Stimulated activated CD8-positive, alpha-beta memory T cell treated with anti-CD3 and anti-CD28 coated beads, Interleukin-15, amount 100 ng/mL, for 24 hours (primary cell): Measurements from ENCODE around the gene NDUFB10.
"Not testable (repeated sequence)": the region's sequence is repeated elsewhere in the genome, so short reads cannot be mapped to it uniquely, and the experiment has no call there.

Experiments used
- DNase-seq: peaks from one replicate; pipeline ENCODE4 v3.0.0-alpha.2; 2020; ENCODE audit warnings: low read depth

The NDUFB10 gene

DNA sequence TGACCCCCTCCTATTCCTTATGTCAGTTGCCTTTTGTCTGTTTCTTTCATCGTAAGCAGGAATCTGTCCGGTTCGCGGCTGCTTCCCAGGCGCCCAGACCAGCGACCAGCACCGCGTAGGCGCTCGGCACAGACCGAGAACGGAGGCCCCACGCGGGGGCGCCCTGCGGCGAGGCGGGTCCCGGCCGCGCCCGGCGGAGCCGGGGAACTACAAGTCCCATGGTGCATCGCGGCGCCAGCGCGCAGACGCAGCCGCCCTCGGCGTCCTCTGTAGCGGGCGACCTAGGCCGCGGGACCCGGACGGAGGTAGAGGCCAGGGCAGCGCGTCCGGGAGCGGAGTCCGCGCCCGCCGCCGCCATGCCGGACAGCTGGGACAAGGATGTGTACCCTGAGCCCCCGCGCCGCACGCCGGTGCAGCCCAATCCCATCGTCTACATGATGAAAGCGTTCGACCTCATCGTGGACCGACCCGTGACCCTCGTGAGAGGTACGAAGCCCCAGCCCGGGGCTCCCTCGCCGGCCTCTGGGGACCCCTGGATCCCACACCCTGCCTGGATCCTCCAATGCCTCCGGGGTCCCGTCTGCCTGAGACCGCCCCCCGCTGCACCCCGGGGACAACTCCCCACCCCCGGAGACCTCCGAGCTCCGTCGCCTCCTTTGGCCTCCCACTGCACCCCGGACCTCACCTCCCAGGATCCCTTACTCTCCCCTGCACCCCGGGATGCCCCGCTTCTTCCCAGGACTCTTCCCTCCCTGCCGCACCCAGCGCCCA, at the start of gene NDUFB10:
NDUFB10 (plus strand) TSS at position 270 of the 771 bp plus-strand sequence; CDS start at position 357, 87 bp downstream.
- DNase-seq, result peak; percentile 89

DNA sequence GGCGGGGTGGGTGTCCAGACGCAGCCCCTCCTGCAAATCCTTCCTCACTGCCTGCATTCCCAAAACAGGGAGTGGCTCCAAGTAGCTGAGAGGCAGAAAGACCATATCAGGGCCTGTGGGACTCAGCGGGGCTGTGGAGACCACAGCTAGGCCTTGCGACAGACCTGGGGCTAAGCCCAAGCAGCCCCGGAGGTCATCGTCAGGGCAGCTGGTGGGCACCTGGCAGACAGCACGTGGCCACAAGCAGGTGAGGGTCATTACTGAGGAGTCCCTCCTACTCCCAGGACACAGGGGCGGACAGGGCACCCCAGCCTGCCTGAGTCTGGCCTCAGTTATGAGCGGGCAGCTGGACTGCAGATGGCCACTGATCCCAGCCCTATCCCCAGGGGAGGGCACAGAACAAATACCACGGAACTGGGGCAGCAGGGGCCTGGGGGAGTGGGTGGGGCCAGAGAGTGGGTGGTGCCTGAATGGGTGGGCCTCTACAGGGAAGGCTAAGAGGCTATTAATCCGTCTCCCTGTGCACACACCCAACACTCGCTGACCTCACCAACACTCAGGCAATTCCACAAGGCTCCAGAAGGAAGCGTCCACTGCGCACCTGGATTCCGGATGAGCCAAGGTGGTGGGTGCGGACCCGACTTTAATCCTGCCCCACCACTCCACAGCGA, 49.6 kb upstream of the NDUFB10 start:
- DNase-seq, result no peak

DNA sequence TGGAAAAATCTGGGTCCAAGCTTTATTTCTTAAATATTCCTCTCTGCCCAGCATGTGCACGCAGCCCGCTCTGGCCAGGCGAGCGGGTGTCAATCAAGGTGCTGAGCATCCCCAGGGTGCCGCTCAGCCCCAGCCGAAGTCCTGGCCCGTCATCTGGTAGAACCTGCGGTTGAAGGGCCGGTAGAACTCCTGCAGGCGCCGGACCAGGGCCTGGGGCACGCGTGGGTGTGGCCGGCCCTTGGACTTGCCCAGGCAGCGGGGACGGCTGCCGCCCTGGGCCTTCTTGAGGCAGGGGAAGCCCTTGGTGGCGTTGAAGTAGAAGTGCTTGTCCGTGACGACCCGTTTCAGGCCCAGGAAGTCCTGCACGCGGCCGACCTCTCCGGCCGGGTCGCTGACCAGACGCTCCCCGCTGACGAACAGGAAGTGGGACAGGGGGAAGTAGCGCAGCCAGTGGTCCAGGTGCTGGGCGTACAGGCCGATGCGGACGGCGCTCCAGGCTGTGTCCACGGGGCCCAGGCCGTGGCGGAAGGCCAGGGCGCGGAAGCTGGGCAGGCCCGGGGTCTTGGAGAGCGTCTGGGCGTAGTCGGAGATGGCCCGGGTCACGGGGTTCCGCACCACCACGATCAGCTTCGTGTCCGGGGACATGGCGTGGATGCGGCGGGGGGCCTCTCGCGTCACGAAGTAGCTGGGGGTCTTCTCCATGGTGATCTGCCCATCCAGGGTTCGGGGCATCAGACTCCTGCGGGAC, 47.7 kb upstream of the NDUFB10 start:
- DNase-seq, result no peak

DNA sequence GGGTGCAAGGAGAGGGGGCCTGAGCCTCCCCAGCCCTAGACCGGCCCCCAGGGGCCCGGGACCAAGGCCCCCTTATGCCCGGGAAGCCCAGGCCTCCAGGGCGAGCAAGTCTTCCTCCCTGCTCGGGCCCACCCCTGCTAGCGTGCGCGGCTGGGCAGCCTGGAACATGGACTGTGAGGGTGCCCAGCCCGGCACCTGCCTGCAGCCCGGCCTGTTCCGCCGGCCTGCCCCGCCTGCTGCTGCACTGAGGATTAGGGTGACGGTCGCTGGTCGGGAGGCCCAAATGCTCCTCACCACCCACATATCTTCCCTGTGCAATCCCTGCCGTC, 47.2 kb upstream of the NDUFB10 start:
- DNase-seq, result no peak

DNA sequence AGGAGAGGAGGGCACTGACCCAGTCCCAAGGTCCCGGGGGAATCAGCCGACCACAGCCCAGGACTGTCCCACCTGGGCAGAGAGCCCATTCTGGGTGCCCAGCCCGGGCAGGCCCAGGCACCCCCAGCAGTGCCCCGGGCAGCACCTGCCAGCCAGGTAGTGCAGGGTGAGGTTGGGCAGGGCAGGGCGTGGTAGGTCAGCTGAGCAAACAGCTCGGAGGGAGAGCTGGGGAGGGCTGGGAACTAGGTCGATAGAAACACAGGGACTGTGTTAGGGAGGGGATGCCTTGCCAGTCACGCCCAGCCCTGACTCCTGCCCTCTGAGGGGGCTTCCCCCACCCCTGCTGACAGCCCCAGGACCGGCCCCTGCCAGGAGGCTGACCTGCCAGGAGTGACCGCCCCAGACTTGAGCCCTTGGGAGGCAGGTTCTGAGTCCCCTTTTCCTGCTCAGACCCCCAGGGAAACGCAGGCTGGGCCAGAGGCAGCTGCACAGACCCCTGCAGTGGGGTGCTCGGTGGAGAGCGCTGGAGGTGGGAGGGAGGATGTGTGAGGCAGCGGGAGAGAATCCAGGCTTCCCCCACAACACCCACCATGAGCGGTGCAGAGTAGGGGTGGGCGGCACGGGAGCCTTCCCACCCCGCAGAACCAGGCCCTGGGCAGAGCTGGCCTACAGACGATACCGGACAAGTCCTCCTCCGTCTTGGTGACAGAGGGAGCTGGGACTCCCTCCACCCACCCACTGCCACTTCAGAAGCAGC, 45.8 kb upstream of the NDUFB10 start:
- no peak for DNase-seq

DNA sequence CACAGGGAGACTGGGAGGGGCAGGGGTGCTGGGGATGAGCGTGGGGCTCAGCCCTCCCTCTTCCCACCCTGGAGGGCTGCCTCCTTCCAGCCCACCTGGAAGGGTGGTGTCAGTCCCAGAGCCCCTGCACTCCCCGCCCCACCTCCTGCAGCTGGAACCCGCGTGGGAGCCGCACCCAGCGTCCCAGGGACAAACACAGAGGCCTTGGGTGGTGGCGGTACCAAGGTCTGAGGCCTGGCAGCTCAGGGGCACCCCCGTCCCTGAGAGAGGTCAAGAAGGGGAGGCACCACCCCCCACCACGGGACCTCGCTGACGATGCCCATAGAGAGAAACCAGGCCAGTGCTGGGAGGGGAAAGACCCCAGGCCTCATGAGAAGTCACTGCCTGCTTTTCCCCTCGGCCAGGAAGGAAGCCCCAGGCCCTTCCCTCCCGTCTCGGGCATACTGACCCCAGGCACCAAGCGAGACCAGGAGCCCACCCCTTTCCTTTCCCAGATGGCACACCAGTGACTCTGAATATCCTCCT, 45.2 kb upstream of the NDUFB10 start:
- DNase-seq, result no peak

DNA sequence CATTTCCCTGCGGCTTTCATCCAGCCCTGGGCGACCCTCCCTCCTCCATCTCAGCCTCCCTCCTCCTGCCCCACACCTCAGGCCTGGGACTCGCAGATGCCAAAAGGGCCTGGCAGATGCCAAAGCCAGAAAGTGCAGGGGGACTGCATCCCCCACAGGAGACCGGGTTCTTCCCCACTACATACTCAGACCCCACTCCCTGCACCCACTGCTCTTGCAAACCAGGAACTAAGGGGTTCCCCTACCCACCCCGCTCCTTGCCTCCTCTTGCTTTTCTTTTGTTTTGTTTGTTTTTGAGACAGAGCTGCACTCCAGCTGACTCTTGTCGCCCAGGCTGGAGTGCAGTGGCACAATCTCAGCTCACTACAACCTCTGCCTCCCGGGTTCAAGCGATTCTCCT, 44.4 kb upstream of the NDUFB10 start:
- no peak for DNase-seq

DNA sequence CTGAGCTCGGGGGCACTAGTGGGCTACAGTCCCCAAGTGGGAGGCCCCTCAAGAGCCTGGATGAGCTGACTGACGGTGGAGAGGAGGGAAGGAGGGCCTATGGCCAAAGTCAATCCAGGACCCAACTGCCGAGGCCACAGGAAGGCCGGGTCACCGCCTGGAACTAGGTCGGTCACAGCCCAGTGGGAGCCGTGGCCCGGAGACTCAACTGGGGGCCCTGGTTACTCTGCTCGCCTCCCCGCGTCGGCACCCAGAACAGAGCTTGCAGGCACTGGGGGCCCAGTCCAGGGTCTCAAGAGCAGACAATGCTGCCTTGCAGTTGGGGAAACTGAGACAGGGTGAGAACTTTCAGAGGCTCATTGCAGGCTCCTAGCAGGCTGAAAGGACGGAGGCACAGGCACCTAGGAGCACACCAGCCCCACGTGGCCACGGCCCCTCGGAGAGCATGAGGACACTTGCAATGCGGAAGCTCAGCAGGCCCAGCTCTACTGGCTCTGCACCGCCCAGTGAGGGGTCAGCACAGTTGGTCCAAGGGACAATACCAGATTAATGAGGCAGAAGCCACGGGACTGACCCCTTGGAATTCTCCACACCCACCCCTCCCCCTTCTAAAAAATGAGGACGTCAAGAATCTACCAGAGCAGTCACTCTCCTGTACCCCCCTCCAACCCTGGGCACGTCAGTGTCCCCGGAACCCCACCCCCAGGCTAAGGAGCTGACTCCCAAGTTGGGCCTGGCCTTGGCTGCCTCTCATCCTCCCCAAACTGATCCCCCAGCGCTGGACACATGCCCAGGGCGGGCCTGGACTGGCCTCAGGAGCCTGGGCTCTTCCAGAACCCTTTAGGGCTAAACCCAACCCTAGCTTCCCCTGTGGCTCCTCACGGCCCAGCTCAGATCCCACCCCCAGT, 43.4 kb upstream of the NDUFB10 start:
- DNase-seq, result no peak

DNA sequence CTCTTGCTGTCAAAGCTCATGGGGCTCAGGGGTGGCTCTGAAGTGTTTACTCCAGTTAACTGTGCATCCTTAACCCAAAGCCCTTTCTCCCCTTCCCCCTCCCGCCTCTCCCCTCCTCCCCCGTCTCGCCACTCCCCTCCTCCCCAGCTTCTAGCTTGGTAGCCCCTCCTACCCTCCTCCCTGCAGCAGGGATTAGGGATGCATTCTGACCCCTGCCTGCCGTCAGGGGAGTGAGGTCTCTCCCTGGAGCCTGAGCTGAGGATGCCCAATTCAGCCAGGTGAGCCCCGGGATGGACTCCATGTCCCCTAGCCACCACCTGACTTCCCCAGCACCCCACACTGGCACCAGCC, 42.7 kb upstream of the NDUFB10 start:
- no peak for DNase-seq

DNA sequence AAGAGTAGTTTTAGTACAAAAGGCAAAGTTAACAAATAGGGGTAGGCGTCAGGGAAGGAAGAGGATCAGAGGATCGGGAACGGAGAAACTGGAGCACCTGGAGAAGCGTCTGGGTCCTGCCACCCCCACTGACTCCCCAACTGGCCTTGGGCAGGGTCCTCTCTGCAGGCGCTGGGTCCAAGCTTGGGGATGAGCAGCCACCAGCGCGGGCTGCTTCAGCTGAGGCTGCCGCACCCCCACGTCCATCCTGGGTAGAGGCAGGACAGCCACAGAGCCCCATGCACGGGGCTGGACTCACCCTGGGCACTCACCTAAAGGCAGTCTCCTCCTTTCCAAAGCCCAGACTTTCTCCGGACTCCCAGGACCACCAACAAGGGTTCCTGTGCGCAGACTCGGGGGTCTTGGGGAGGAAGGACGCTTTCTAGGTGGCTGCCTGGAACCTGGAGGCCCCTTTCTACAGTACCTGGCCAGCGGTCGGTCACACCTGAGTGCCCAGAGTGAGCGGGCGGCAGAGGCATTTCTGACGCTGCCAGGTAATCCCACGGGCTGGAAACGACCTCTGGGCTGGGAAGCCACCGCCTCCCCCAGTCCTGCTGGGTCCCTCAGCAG, 42.2 kb upstream of the NDUFB10 start:
- DNase-seq, result no peak

DNA sequence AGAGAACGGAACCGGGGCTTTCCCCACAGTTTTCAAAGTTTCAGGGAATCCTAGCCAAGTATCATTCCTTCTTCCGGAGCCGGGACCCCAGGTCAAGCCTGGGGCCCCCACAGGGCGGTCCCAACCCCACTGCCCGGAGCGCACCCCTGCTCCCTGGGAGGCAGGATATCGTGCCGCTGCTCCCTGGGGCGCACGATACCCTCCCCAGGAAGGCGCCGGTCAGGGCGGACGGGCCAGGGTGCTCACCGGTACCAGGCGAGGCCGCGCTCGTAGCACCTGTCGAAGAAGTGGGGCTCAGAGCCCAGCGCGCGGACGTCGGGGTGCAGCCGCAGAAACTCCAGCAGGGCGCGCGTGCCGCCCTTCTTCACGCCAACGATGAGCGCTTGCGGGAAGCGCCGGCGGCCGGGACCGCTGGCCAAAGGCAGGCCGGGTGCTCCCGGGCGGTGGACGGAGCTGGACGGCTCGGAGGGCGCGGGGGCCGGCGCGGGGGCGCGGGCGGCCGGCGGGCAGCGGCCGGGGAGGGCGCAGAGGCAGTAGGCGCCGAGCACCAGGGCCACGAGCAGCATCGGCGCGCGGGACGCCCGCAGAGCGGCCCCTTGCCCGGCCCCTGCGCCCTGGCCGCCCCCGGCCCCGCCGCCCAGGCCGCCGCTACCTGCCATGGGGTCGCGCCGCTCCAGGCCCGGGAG, 41.5 kb upstream of the NDUFB10 start:
- DNase-seq, result no peak

DNA sequence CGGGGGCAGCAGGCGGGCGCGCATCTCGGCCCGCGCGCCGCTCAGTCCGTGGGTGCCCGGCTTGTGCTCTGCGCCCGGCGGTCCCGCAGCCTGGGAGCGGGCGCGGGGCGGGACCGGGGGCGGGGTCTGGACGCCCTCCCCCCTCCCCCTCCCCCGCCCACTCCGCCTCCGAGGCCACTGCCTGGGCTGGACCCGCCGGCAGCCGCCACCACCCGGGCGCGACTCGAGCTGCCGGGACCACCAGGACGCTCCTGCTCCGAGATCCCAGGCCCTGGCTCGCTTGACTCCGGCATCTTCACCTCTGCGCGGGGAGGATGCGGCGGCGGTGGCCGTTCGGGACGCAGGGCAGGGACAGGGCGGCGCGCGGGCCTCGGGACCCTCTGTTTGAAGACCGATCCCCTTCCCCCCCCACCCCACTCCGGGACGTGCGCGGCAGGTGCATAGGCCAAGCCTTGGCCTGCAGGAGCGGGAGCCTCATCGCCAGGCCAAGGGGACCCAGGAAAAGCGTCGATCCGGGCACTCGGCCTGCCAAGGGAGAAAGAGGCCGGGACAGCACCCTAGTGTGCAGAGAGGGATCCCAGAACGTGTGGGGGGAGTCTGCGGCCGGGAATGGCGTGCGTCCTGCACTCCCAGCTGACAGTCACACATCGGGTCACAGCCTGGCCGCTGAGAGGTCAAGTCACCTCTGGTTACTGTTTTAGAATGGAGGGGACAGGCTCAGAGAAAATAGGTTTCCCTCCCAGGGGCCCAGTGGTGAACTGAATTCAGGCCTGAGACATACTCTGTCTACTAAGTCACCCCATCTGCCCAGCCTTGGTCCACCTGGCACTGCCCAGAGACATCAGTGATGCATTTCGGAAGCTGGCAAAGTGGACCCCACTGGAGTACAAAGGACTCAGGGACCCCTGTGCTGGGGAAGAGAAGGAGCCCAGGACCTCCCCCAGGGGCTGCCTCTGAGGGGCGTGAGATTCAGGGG, 40.7 kb upstream of the NDUFB10 start, which contains the start of gene HS3ST6:
HS3ST6 (minus strand) TSS at position 65 of the 976 bp plus-strand sequence. CDS start 92 bp downstream, outside the sequence.
- no peak for DNase-seq

DNA sequence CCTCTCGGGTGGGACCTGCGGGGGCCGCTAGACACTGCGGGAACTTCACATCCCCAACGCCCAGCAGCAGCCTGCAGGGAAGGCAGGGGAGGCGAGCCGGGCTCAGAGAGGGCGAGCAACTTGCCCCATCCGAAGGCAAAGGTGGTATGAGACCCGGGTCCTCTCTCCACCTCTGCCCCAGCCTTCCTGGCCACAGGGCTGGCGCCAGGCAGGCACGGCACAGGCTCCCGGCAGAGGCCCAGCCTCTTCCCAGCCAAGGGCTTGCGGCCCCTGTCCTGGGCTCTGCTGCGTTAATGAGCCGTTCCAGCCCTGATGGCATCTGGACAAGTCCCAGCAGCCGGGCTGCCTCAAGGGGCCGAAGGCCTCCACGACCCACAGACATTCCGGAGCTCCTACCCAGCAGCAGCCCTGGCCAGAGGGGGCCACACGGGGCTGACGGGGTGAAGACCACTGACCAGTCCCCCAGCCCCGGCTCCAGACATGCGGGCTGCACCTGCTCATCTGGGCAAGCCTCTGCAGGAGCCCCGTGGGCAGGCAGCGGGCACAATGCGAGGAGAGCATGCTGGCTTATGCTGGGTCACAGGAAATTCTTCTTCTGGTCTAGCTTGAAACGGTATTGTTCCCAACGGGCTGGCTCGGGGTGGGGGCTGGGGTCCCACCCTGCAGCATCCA, 39.9 kb upstream of the NDUFB10 start:
- no peak for DNase-seq

DNA sequence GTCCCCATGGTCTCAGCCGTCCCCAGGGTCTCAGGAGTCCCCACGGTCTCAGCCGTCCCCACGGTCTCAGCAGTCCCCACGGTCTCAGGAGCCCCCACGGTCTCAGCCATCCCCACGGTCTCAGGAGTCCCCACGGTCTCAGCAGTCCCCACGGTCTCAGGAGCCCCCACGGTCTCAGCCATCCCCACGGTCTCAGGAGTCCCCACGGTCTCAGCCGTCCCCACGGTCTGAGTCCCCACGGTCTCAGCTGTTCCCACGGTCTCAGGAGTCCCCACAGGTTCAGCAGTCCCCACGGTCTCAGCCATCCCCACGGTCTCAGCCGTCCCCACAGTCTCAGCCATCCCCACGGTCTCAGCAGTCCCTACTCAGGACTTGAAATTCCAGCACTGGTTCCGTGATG, 39.2 kb upstream of the NDUFB10 start:
- DNase-seq, result not testable (repeated sequence)

DNA sequence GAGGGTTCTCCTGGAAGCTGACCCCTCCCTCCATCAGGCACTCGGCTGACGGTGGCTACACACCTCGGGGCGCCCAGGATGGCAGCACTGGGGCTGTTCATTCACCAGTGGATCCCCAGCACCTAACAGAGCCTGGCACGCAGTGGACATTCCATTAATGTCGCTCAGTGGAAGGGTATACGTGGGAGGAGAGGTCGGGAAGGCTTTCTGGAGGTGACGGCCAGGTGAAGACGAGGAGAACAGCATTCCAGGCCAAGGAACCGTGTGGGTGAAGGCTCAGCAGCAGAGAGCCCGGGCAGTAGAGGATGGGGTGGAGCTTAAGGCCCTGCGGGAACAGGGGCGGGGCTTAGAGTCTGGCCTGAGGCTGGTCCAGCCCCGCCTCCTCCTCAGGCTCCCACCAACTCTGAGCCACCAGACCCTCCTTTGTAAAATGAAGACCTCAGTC, 38.6 kb upstream of the NDUFB10 start:
- DNase-seq, result no peak

DNA sequence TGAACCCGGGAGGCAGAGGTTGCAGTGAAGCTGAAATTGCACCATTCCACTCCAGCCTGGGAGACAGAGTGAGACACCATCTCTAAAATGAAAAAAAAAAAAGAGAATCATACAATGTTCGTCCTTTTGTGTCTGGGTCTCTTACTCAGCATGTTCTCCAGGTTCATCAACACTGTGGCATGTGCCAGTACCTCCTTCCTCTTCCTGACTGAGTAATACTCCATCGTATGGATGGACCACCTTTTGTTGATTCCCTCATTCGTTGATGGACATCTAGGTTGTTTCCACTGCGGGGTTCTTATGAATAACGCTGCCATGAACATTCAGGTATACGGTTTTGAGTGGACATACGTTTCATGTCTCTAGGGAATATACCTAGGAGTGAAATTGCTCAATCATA, 37.0 kb upstream of the NDUFB10 start:
- no peak for DNase-seq

DNA sequence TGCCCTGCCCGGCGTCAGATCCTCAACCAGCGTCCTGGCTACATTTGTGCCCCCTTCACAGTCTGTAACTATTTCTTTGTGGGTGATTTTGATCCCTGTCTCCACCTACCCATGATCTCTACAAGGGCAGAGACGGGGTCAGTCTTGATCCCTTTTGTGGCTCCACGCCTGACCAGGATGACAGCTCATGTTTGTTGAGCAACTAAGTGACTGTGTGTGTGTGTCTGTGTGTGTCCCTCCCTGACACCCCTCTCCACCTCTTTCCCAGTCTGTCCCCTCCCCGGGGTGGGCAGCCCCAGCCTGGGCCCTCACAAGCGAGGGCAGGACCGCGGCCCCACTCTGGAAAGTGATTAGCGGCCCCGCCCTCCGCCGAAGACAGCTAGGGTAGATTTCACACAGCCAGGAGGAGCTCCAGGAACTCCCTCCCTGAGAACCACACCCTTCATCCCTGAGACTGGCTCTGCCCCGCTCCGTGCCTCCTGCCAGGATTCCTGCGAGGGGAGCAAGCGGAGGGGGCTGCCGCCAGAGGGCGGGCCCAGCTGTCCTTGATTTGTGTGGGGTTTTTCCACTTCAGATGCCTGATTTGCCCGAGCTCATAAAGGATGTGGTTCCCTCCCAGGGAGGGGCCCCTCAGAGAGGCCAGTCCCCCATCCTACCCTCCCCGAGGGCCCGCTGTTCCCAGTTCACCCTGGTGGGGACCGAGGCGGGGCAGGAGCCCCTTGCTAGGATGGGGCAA, 35.9 kb upstream of the NDUFB10 start:
- no peak for DNase-seq
